ENCODE measurements around the gene DYNC1LI2.

DNA sequence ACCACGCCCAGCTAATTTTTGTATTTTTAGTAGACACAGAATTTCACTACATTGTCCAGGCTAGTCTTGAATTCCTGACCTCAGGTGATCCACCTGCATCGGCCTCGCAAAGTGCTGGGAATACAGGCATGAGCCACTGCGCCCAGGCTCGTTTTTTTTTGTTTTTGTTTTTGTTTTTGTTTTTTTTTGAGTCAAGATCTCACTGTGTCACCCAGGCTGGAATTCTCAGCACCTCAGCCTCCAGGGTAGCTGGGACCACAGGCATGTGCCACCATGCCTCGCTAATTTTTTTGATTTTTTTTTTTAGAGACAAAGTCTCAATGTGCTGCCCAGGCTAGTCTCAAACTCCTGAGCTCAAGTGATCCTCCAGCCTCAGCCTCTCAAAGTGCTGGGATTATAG, 37.3 kb downstream of the DYNC1LI2 start:
- TF ChIP-seq, protein P1, sequence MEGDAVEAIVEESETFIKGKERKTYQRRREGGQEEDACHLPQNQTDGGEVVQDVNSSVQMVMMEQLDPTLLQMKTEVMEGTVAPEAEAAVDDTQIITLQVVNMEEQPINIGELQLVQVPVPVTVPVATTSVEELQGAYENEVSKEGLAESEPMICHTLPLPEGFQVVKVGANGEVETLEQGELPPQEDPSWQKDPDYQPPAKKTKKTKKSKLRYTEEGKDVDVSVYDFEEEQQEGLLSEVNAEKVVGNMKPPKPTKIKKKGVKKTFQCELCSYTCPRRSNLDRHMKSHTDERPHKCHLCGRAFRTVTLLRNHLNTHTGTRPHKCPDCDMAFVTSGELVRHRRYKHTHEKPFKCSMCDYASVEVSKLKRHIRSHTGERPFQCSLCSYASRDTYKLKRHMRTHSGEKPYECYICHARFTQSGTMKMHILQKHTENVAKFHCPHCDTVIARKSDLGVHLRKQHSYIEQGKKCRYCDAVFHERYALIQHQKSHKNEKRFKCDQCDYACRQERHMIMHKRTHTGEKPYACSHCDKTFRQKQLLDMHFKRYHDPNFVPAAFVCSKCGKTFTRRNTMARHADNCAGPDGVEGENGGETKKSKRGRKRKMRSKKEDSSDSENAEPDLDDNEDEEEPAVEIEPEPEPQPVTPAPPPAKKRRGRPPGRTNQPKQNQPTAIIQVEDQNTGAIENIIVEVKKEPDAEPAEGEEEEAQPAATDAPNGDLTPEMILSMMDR (conservative IDR thresholded peaks at IDR 0.05 in 1 of 2, IDR thresholded peaks at IDR 0.05 in 1 of 2; ENCODE audit: extremely low read depth in 1 of 2, insufficient read depth in 1 of 2, low read depth in 1 of 2, low read length in 2 of 2) = no peak
- TF ChIP-seq EZH2 (IDR thresholded peaks at IDR 0.05; ENCODE audit: borderline replicate concordance, low read length) = no peak
